Inflammatory macrophage (primary cell): ENCODE results near the gene ANKFY1.
A peak's percentile ranks its signal among the peaks of the same experiment; 100 is the strongest.
"Not testable (repeated sequence)": the region's sequence is repeated elsewhere in the genome, so short reads cannot be mapped to it uniquely, and the experiment has no call there.

Experiments
- DNase-seq, 2 donors: peaks; one replicate each; pipeline ENCODE4 v3.0.0-alpha.2; 2020 to 2022

Gene ANKFY1

GRCh38 chr17:4155980-4156620 is 107.7 kb downstream of the ANKFY1 start:
- DNase-seq, result no peak

- DNase-seq, result no peak
These were observed 109.6 kb downstream of the ANKFY1 start for GRCh38 chr17:4154201-4154600.

- no peak for DNase-seq
These were observed 111.3 kb downstream of the ANKFY1 start for GRCh38 chr17:4152471-4152870.

GRCh38 chr17:4150096-4150495 is 113.7 kb downstream of the ANKFY1 start:
- DNase-seq, result peak; percentile 42 to 64

- no peak for DNase-seq
These were observed 115.0 kb downstream of the ANKFY1 start for GRCh38 chr17:4148611-4149308.

- DNase-seq, result no peak
These were observed 115.9 kb downstream of the ANKFY1 start for GRCh38 chr17:4147751-4148310.

- no peak for DNase-seq
These were observed 117.1 kb downstream of the ANKFY1 start for GRCh38 chr17:4146641-4147040.

- no peak for DNase-seq
These were observed 119.4 kb downstream of the ANKFY1 start for GRCh38 chr17:4144422-4144747.

GRCh38 chr17:4143563-4144421 is 120.0 kb downstream of the ANKFY1 start:
- peak; percentile 92 to 94 for DNase-seq

GRCh38 chr17:4142107-4142900 is 121.5 kb downstream of the ANKFY1 start:
- peak; percentile 10 to 54 for DNase-seq

GRCh38 chr17:4140125-4140524 is 123.7 kb downstream of the ANKFY1 start:
- DNase-seq, result no peak

GRCh38 chr17:4138906-4139526 is 124.8 kb downstream of the ANKFY1 start:
- DNase-seq, result not testable (repeated sequence)

- DNase-seq, result no peak
These were observed 127.4 kb downstream of the ANKFY1 start for GRCh38 chr17:4136373-4136772.

- no peak for DNase-seq
These were observed 128.3 kb downstream of the ANKFY1 start for GRCh38 chr17:4135489-4135888.

GRCh38 chr17:4134721-4135120 is 129.1 kb downstream of the ANKFY1 start:
- DNase-seq, result no peak

- DNase-seq, result peak; percentile 94 to 97
These were observed 133.1 kb downstream of the ANKFY1 start for GRCh38 chr17:4130715-4131114.

GRCh38 chr17:4127555-4127954 is 136.2 kb downstream of the ANKFY1 start:
- DNase-seq, result no peak

- DNase-seq, result no peak
These were observed 138.2 kb downstream of the ANKFY1 start for GRCh38 chr17:4125552-4125951.

- DNase-seq, result no peak
These were observed 138.8 kb downstream of the ANKFY1 start for GRCh38 chr17:4124999-4125398.

GRCh38 chr17:4120332-4120731 is 143.4 kb downstream of the ANKFY1 start:
- no peak for DNase-seq

- no peak for DNase-seq
These were observed 144.5 kb downstream of the ANKFY1 start for GRCh38 chr17:4119299-4119698.
